Suppressor macrophage (primary cell): ENCODE results near the gene ZCCHC24.

ENCODE experiments used
- DNase-seq, 4 experiments: peaks; one replicate each; pipeline ENCODE4 v3.0.0-alpha.2; 2020 to 2022

The ZCCHC24 gene

DNA sequence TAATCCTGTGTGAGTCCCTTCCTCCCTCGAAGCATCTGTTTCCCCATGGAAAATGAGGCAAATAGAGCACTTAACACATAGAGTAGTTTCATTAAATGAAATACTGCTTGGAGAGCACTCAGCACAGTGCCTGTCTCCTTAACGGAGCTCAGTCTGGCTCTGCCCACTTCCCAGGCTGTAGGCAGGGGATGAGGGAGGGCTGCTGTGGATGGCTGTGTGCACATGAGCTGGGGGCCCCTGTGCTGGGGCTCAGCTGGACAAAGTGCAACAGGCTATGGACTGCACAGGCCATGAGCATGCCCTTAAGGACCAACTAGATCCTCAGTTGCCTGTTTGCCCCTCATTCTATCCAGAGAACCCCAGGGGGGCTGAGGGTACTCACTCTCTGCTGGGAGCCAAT lies 14.5 kb downstream of the ZCCHC24 start:
- peak in 1 of 4 experiments; percentile 1 for DNase-seq

- peak in 1 of 4 experiments; percentile 1 for DNase-seq
Observed at GRCh38 chr10:79430325-79430905, 15.0 kb downstream of the ZCCHC24 start.

DNA sequence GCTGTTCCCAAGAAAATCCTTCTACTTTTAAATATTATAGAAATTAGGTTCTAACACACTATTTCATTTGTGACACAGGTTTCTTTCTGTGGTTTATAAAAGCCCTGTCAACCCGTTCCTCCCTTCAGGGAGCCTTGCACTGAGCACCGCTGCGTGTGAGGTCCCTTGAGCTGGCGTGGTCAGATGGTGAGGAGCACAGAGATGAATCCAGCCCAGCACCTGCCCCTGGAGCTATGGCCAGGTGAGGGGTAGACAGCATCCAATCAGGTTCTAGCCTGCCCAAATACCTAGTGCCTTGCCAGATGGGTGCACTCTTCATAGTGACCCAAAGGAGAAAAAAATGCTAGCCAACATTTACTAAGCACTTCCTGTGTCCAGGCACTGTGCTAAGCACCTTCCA lies 15.7 kb downstream of the ZCCHC24 start:
- no peak for DNase-seq

DNA sequence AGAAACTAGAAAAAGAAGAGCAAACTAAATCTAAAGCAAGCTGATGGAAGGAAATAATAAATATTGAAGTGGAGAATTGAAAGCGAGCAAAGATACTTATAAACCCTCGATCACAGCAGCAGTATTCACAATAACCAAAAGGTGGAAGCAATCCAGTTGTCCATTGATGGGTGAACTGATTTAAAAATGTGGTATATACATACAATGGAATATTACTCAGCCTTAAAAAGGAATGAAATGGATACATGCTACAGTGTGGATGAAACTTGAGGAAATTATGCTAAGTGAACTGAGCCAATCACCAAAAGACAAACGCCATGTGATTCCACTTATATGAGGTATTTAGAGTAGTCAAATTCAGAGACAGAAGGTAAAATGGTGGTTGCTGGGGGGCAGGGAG lies 17.5 kb downstream of the ZCCHC24 start:
- no peak for DNase-seq

DNA sequence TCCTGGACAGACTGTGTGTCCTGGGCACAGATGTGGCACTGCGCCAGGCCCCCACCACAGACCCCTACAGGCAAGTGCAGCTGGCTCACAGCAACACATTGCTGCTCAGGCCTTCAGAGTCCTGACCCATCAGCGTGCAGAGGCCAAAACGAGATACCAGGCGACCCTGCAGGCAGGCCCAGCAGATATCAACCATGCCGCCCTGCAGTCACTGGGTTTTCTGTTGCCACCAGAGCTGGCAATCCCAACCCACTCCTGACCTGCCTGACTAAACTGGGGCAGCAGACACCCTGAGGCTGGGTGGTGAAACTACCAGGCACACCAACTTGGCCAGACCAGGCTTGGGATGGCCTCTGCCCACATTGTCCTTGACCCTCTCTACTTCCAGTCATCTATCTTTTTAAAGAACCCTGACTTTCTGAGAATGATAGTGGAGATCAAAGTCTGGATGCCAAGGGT lies 20.3 kb downstream of the ZCCHC24 start:
- DNase-seq, result no peak

GRCh38 chr10:79424221-79425073 lies 21.0 kb downstream of the ZCCHC24 start:
- peak in 1 of 4 experiments; percentile 1 for DNase-seq

GRCh38 chr10:79422178-79422892 lies 23.1 kb downstream of the ZCCHC24 start:
- DNase-seq, result peak in 1 of 4 experiments; percentile 2

DNA sequence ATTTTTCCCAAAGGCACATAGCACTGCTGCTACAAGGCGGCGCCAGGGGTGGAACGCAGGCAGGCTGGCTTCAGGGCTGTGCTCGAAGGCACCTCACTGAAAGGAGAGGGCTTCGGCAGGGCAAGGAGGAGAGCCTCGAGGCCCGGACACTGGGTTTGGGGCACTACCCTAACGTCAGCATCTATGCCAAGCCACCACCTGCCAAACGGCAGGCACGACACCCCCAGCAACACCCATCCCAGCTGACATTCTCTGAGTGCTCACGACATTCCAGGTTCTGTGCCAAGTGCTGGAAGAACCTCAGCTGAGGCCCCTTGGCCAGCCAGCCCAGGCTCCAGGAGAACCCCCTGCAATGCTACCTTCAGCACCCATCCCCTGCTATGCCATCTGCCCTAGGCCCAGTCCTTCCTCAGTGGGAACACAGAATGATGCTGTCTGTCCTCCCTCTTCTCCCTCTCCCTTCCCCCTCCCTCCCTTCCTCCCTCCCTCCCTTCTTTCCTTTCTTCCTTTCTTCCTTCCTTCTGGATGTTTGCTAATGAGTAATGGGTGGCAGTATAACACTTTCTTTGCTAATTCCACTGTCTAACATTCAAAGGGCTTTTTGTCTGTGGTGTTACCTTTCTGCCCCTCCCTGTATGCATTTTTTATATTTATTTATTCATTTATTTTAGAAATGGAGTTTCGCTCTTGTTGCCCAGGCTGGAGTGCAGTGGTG lies 24.3 kb downstream of the ZCCHC24 start:
- peak in 1 of 4 experiments; percentile 4 for DNase-seq

DNA sequence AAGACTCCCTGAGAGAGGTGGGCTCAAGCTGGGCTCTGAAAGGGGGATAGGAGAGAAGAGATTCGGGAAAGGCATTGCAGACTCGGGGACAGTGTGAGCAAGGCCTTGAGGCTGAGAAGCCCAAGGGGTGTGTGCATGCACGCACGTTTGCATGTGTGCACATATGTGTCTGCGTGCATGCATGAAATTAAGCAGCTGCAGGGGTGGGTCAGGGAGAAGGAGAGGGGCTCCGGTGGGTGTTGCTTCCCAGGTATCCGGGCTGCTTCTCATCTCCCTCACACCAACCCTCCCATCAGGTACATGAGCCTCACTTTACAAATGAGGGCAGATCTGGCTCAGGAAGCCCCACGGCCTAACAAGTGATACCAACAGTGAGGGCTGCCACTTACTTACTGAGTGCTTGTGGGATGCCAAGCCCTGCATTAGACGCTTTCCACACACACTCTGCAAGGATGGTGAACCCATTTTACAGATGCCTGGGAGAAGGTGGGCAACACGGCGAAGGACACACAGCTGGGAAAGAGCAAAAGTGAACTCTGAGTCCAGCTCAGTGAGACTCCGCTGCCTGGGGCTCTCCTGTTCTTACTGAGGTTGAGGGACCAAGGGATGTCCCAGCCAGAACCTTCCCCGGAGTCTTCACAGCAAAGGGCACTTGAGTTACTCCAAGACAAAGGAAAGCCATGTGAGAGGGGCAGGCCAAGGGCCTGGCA lies 26.4 kb downstream of the ZCCHC24 start:
- peak in 1 of 4 experiments; percentile 1 for DNase-seq

- DNase-seq, result peak in 1 of 4 experiments; percentile 18
Observed at GRCh38 chr10:79418274-79418673, 27.1 kb downstream of the ZCCHC24 start.

- DNase-seq, result no peak
Observed at GRCh38 chr10:79417731-79418130, 27.7 kb downstream of the ZCCHC24 start.

GRCh38 chr10:79417266-79417665 lies 28.2 kb downstream of the ZCCHC24 start:
- peak in 3 of 4 experiments; percentile 41 to 49 (median 45) for DNase-seq

- peak in 2 of 4 experiments; percentile 0 to 24 for DNase-seq
Observed at GRCh38 chr10:79416578-79417255, 28.7 kb downstream of the ZCCHC24 start.

DNA sequence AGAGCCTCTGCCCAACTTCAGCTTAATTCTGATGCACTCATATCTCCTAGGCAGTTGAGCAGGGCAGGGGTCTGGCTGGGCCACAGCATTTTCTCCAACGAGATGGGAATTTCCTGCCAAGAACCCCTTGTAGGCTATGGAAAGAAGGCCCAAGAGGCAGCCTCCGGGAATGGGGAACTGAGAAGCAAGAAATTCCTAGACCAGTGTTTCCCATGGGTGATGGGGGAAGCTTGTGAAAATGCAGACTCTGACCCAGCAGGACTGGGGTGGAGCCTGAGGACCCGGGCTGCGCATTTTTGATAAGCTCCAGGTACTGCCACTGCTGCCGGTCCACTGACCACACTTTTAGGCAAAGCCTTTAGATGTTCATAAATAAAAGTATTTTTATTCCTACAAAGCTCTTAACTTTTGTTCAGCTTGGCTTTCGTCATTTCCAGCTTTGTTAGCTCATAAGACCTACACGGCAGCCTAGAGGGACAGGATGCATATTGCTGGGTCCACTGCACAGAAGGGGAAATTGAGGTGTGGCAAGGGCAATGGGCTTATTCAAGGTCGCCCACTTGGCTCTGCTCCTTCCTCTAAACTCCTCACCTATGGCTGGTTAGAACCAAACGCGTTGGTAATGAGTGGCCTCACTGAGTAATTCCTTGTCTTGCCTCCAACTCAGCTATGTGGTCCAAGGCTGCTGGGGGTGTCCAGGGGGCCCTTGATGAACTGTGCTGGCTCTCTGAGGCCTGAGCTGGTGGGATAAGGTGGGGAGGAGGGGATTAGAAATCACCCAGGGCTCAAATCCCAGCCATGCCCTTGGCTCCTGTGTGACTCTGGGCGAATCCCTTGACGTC lies 29.5 kb downstream of the ZCCHC24 start:
- peak in 2 of 4 experiments; percentile 22 to 36 for DNase-seq

DNA sequence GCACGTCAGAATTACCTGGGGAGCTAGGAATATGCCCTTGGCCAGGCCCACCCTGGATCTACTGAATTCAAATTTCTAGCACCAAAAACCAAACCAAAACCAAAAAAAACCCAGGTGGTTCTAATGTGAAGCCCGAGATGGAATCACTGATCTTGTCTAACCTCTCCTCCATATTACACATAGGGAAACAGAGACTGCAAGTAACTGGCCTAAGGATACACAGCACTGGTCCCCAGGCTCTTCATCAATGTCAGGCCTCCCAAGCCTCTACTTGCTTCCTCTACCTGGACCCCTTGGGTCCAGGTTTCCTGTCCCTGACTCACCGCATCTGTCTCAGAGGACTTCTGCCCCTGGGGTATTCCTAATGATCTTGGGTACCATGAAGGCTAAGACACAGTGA lies 30.7 kb downstream of the ZCCHC24 start:
- DNase-seq, result peak in 1 of 4 experiments; percentile 2

DNA sequence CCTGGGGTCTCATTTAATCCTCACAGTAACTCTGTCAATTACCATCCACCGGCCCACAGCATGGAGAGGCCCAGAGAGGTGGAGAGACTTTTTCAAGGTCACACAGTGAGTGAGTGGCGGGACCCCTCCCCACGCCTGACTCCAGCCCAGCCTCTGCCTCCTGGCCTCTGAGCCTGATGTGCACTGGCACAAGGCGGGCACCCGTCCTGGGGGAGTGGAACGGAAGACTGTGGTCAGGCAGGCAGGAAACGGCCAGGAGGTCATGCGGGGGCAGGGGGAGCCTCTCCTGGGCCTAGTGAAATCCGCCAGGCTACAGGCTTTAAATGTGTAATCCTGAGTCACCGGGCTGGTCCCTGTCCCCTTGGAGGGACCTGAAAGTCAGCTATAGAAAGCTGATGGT lies 32.2 kb downstream of the ZCCHC24 start:
- peak; percentile 80 to 88 (median 85) for DNase-seq

- peak in 1 of 4 experiments; percentile 1 for DNase-seq
Observed at GRCh38 chr10:79412516-79412915, 32.9 kb downstream of the ZCCHC24 start.

DNA sequence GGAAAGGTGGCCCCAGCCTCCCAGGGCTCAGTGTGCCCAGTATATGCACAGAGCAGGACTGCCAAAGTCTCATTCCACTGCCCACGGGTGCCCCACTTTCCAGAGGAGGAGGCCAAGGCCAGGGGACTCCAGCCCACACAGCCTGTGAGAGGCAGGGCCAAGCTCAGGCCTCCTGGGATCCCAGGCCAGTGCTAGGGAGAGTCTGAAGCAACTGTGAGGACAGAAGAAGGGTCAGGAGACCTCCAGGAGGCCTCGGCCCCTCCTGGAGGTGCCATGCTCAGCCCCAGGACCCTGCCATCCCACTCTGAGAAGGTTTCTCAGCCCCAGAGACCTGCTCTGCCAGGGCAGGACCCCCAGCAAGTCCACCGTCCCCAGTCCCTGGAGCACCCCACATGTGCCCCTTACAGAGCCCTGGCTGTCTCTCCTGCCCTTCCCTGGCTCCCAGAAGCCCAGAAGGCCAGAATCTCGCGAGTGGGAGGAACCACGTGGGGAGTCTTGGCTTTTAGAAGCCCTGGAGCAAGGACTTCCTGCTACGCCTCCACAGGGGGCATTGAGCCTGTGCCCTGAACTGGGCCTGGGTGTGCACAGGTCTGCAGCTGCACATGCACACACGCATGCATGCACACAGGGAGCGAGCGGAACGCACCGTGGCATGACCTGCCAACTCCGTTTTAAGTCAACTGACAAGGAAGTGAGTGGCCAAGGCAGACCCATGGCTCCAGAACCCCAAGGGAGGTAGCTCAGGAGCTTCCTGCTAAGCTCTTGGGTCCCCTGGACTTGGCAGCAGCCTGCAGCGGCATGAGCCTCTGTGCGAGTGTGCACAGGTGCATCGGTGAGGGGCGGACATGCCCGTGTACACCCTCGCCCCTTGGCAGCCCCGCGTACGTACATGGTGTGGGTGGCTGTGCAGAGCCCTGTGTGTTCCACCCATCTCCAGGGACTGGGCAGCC lies 33.6 kb downstream of the ZCCHC24 start:
- DNase-seq, result peak; percentile 27 to 72 (median 58)
